Lower lobe of right lung (tissue), 2 donors: ENCODE data around the gene TMEM178B. TPM values are rescaled to one million over a fixed set of nuclear protein-coding genes. Genes with fewer than 3 reads are reported as not detected.

Experiments used
- ATAC-seq, 2 donors: fragments of 200-7000 bp; cut with Tn5 transposase; one replicate each; pipeline ENCODE4 v1.9.1; 2020 to 2022; ENCODE audit warnings: mild to moderate bottlenecking in 2 of 2, moderate library complexity in 2 of 2
- DNase-seq: peaks from one replicate; pipeline ENCODE4 v3.0.0-alpha.2; 2020
- H3K27ac ChIP-seq: fragments of 200-600 bp; one replicate; pipeline ENCODE4 v1.8.0; 2022
- H3K27me3 ChIP-seq: fragments of 200-600 bp; one replicate; pipeline ENCODE4 v1.8.0; 2022; ENCODE audit warnings: low read depth
- H3K36me3 ChIP-seq: fragments of 200-600 bp; one replicate; pipeline ENCODE4 v1.8.0; 2022; ENCODE audit warnings: mild to moderate bottlenecking
- H3K4me1 ChIP-seq: fragments of 200-600 bp; one replicate; pipeline ENCODE4 v1.8.0; 2022
- H3K4me3 ChIP-seq: fragments of 200-600 bp; one replicate; pipeline ENCODE4 v1.8.0; 2022; ENCODE audit warnings: mild to moderate bottlenecking
- H3K9me3 ChIP-seq: fragments of 200-600 bp; one replicate; pipeline ENCODE4 v1.8.0; 2022
- intact Hi-C: fragments of 100-400 bp; cut with DNase I; formaldehyde crosslinking; loops from one replicate; pipeline ENCODE4 v1.11.0; 2022
- total RNA-seq: library from RNA; stranded (reverse); fragmentation: NEBNext Ultra II Directional; extraction: Animal tissue kit (Norgen Biotek cat#: 25700); gene quantifications from one replicate; pipeline ENCODE4 v1.2.1, GENCODE V29; 2021
- TF ChIP-seq, protein P1 (sequence below): fragments of 200-600 bp; IDR thresholded peaks from one replicate; pipeline ENCODE4 v1.8.0; 2022; ENCODE audit warnings: antibody characterized with exemption, mild to moderate bottlenecking
- donor health status: DM: no; HTN: yes; CAD: no; lungs with severe emphysema.

Gene TMEM178B
- total RNA-seq, 1 donor from 2014 or later: 0.18 TPM

DNA sequence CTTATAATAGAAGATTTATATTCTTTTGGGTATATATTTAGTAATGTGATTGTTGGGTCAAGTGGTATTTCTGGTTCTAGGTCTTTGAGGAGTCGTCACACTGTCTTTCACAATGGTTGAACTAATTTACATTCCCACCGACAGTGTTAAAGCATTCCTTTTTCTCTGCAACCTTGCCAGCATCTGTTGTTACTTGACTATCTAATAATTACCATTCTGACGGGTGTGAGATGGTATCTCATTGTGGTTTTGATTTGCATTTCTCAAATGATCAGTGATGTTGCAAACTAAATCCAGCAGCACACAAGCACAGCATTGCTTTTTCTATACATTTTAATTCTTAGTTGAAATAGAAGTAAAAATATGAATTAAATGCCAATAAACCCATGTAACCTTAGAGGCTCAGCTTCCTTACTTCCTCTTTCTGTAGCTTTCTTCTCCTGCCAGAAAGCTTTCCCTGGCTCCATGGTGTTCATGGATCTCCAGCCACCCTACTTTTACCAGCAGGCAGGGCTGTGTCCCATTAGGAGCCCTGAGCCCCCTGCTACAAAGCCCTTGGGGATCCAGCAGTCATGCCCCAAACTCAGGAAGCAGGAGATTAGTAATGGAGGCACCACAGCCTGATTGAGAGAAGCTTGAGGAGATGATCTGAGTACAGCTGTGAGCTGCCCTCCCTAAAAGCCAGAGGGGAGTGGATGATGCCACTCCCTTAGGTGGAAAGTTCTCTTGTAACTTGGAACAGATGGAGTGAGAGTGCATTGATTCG lies 158.6 kb downstream of the TMEM178B start:
- Histone ChIP-seq H3K36me3 (no peaks in the 10 kb centered on the region), H3K27me3 (no peaks in the 10 kb centered on the region), H3K4me3 (no peak overlapping the region), H3K27ac (no peak overlapping the region), H3K4me1 (no peaks in the 10 kb centered on the region), H3K9me3 (no peaks in the 10 kb centered on the region)
- DNase-seq (no peak), ATAC-seq (no peak)
- intact Hi-C loops: no loop called here
- TF ChIP-seq, protein P1, sequence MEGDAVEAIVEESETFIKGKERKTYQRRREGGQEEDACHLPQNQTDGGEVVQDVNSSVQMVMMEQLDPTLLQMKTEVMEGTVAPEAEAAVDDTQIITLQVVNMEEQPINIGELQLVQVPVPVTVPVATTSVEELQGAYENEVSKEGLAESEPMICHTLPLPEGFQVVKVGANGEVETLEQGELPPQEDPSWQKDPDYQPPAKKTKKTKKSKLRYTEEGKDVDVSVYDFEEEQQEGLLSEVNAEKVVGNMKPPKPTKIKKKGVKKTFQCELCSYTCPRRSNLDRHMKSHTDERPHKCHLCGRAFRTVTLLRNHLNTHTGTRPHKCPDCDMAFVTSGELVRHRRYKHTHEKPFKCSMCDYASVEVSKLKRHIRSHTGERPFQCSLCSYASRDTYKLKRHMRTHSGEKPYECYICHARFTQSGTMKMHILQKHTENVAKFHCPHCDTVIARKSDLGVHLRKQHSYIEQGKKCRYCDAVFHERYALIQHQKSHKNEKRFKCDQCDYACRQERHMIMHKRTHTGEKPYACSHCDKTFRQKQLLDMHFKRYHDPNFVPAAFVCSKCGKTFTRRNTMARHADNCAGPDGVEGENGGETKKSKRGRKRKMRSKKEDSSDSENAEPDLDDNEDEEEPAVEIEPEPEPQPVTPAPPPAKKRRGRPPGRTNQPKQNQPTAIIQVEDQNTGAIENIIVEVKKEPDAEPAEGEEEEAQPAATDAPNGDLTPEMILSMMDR: no peak

DNA sequence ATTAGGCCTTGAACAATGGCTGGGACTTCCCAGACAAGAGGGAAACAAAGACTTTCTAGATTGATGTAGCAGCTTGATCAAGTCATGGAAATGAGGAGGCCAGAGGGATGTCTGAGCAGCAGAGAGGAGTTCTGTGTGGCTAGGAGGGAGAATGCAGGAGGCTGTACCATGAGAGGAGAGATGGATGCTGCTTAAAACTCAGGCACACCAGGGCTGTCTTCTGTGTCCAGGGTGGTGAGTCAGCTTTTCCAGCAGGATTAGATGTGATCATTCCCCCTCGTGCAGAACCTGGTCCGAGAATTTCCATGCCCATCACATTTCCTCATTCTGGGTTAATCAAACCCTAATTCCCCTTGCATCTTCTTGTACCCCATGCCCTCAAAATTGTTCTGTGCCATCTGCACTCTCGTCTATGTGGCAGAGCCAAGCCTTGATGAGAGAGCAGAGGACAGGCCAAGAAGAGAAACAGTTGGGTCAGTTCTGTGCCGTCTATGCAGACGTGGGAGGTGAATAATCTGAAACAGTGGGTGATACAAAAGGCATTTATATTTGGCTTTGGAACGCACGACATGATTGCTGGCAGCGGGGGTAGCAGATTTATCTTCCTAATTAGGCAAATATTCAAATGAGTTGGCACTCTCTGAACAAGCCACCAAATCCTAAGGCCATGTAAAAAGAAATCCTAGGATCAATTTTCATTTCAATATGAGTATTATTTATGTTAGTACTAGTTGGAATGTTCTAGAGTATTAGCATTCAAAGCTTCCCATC lies 160.7 kb downstream of the TMEM178B start:
- ATAC-seq (no peak), DNase-seq (no peak)
- TF ChIP-seq, protein P1: no peak
- no peaks in the 10 kb centered on the region for H3K4me1 ChIP-seq
- no peaks in the 10 kb centered on the region for H3K36me3 ChIP-seq
- H3K4me3 ChIP-seq: no peak overlapping the region
- H3K27me3 ChIP-seq: no peaks in the 10 kb centered on the region
- H3K9me3 ChIP-seq: no peaks in the 10 kb centered on the region
- no peak overlapping the region for H3K27ac ChIP-seq
- intact Hi-C loops: no loop called here

DNA sequence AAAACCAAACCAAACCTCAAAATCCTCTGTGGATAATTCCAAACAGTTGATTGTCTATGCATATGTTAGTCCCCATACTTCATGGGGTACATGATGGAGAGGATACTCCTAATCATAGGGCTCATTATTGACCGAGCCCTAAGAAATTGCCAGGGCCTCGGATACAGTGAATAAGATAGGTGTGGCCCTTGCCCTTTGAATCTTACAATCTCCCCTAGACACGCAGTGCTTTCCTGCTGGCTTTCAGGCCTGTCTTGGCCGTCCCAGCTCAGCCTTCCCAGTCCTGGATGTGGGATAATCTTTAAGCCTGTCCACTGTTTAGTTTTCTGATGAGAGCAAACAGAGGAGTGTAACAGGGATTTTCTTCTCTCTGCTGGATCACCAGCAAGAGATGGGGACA lies 161.8 kb downstream of the TMEM178B start:
- no peak overlapping the region for H3K27ac ChIP-seq
- no peak overlapping the region for H3K4me3 ChIP-seq
- no peaks in the 10 kb centered on the region for H3K9me3 ChIP-seq
- intact Hi-C loops: no loop called here
- no peaks in the 10 kb centered on the region for H3K27me3 ChIP-seq
- ATAC-seq: no peak
- H3K4me1 ChIP-seq: no peaks in the 10 kb centered on the region
- TF ChIP-seq, protein P1: no peak
- no peaks in the 10 kb centered on the region for H3K36me3 ChIP-seq
- no peak for DNase-seq

DNA sequence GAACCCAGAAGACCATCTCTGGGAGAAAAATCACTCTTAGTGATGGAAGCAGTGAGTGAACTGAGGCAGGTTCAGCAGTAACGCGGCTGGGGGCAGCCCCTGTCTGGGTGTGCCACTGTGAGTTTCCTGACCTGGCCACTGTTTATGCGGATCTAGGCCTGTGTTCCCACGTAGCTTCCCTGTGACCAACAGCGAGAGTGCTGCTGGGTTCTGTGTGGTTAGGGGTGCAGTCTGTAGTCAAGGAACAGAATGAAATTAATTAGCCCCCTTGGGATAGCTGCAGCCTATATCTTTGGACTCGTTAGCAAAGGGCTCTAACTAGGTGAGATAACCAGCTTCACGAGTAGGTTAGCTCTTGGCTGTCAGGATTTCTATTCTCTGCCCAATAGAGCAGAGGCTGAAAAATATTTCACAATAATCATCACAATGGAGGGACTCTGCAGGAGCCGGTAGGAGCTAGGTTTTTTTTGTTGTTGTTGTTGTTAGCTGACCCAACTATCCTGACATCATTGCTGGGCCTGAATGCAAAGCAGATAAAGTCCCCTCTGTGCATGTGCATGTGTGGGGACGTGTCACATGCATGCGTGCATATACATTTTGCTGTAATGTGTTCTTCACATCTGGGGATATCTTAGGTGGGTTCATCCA lies 164.9 kb downstream of the TMEM178B start:
- intact Hi-C loops: no loop called here
- DNase-seq: no peak
- Histone ChIP-seq H3K4me1 (no peaks in the 10 kb centered on the region), H3K27ac (no peak overlapping the region), H3K36me3 (no peaks in the 10 kb centered on the region), H3K9me3 (no peaks in the 10 kb centered on the region), H3K4me3 (no peak overlapping the region), H3K27me3 (no peaks in the 10 kb centered on the region)
- ATAC-seq: no peak
- TF ChIP-seq, protein P1: no peak

DNA sequence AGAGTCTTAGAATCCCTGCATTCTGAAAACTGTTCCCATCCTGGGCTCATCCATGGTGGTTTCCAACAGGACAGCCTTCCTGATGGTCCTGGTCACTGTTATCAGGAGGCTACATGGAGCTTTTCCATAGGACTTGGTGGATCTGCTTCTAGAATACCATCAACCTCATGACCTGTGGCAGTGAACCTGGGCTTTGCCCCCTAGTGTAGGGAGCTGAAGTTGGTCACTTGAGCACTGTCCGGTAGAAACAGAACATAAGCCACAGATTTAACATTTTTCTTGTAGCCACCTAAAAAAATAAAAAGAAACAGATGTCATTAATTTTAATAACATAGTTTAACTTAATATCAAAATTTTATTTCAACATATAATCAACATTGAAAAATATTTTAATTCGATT lies 165.8 kb downstream of the TMEM178B start:
- DNase-seq (no peak), ATAC-seq (no peak)
- no peak overlapping the region for H3K4me3 ChIP-seq
- TF ChIP-seq, protein P1: no peak
- no peaks in the 10 kb centered on the region for H3K36me3 ChIP-seq
- intact Hi-C loops: no loop called here
- no peak overlapping the region for H3K27ac ChIP-seq
- H3K9me3 ChIP-seq: no peaks in the 10 kb centered on the region
- H3K4me1 ChIP-seq: no peaks in the 10 kb centered on the region
- H3K27me3 ChIP-seq: no peaks in the 10 kb centered on the region
